ENCODE measurements around the gene TMEM271. TPM values are rescaled to one million over a fixed set of nuclear protein-coding genes. Genes with fewer than 3 reads are reported as not detected.

TMEM271 gene
- total and polyA plus RNA-seq, 4 donors: not detected

- H3K27ac ChIP-seq (ENCODE audit: low read depth in 1 of 2, low read length in 2 of 2): no peak overlapping the region
- peaks cover 0 to 5% (median 2%) of the 10 kb centered on the region in 4 donors for H3K27me3 ChIP-seq (ENCODE audit: control insufficient read depth in 4 of 4, insufficient read depth in 4 of 4, low read length in 3 of 4)
- no peak for DNase-seq (ENCODE audit: low spot score)
These were observed 8.4 kb downstream of the TMEM271 start for GRCh38 chr4:567457-568350.

GRCh38 chr4:566508-567295 is 9.4 kb downstream of the TMEM271 start:
- Histone ChIP-seq H3K4me1 (ENCODE audit: control insufficient read depth in 4 of 4, insufficient read depth in 4 of 4, low read length in 3 of 4) (no peaks in the 10 kb centered on the region), H3K36me3 (ENCODE audit: control insufficient read depth in 4 of 4, insufficient read depth in 3 of 4, low read depth in 1 of 4, low read length in 3 of 4) (no peaks in the 10 kb centered on the region), H3K9ac (ENCODE audit: low read depth in 1 of 2, low read length in 2 of 2) (no peak overlapping the region), H3K4me3 (ENCODE audit: low read depth in 1 of 3, low read length in 3 of 3) (no peak overlapping the region), H3K27ac (ENCODE audit: low read depth in 1 of 2, low read length in 2 of 2) (no peak overlapping the region), H3K9me3 (ENCODE audit: control insufficient read depth in 4 of 4, low read length in 3 of 4) (peaks cover 0 to under 1% (median 0%) of the 10 kb centered on the region in 4 donors), H3K27me3 (ENCODE audit: control insufficient read depth in 4 of 4, insufficient read depth in 4 of 4, low read length in 3 of 4) (peaks cover 0 to 4% (median under 1%) of the 10 kb centered on the region in 4 donors)
- TF ChIP-seq RAD21 (IDR thresholded peaks at IDR 0.05) (no peak), HNF4A (conservative IDR thresholded peaks at IDR 0.05) (no peak), GABPA (IDR thresholded peaks at IDR 0.05 in 1 of 2, conservative IDR thresholded peaks at IDR 0.05 in 1 of 2) (no peak), HNF4G (IDR thresholded peaks at IDR 0.05) (no peak), YY1 (IDR thresholded peaks at IDR 0.05) (no peak), MAX (IDR thresholded peaks at IDR 0.05) (no peak), ATF3 (IDR thresholded peaks at IDR 0.05) (no peak), NR2F2 (IDR thresholded peaks at IDR 0.05) (no peak), EGR1 (IDR thresholded peaks at IDR 0.05; ENCODE audit: low read depth in 2 of 2) (no peak), ZBTB33 (IDR thresholded peaks at IDR 0.05) (no peak), FOXA1 (IDR thresholded peaks at IDR 0.05) (no peak), CTCF (IDR thresholded peaks at IDR 0.05; ENCODE audit: low read depth, low read length, missing input control) (no peak), JUND (IDR thresholded peaks at IDR 0.05) (no peak), REST (IDR thresholded peaks at IDR 0.05) (no peak), SP1 (IDR thresholded peaks at IDR 0.05) (no peak), FOXA2 (IDR thresholded peaks at IDR 0.05) (no peak), RXRA (IDR thresholded peaks at IDR 0.05) (no peak), TAF1 (conservative IDR thresholded peaks at IDR 0.05) (no peak)
- 63% methylated on average over 2 of the region's 2 CpGs for WGBS
- DNase-seq (ENCODE audit: low spot score): no peak

More at GRCh38 chr4:567457-568350, 8.4 kb downstream of the TMEM271 start:
- Histone ChIP-seq H3K9me3 (ENCODE audit: control insufficient read depth in 4 of 4, low read length in 3 of 4) (peaks cover 0 to 8% (median 4%) of the 10 kb centered on the region in 4 donors), H3K4me3 (ENCODE audit: low read depth in 1 of 3, low read length in 3 of 3) (no peak overlapping the region), H3K9ac (ENCODE audit: low read depth in 1 of 2, low read length in 2 of 2) (no peak overlapping the region), H3K36me3 (ENCODE audit: control insufficient read depth in 4 of 4, insufficient read depth in 3 of 4, low read depth in 1 of 4, low read length in 3 of 4) (no peaks in the 10 kb centered on the region), H3K4me1 (ENCODE audit: control insufficient read depth in 4 of 4, insufficient read depth in 4 of 4, low read length in 3 of 4) (no peaks in the 10 kb centered on the region)
- TF ChIP-seq SP1 (IDR thresholded peaks at IDR 0.05) (no peak), TAF1 (conservative IDR thresholded peaks at IDR 0.05) (no peak)
- 67% methylated on average over 10 of the region's 10 CpGs for WGBS

Data from liver (tissue), 9 donors.